T follicular helper cell (primary cell): ENCODE measurements around the gene ADCY4.
"Not testable (repeated sequence)": the region's sequence is repeated elsewhere in the genome, so short reads cannot be mapped to it uniquely, and the experiment has no call there.

Experiments used
- DNase-seq: peaks from one replicate; pipeline ENCODE4 v3.0.0-alpha.2; 2020; ENCODE audit warnings: low read depth

The ADCY4 gene

GRCh38 chr14:24338843-24339242 is 4.0 kb upstream of the ADCY4 start:
- DNase-seq, result no peak

- DNase-seq, result no peak
Measured at GRCh38 chr14:24337824-24338175, 2.9 kb upstream of the ADCY4 start.

GRCh38 chr14:24337144-24337823 is 2.4 kb upstream of the ADCY4 start:
- no peak for DNase-seq

GRCh38 chr14:24335461-24336171 is 745 bp upstream of the ADCY4 start:
- no peak for DNase-seq

GRCh38 chr14:24332268-24332993 is 2.4 kb downstream of the ADCY4 start:
- peak; percentile 83 for DNase-seq

- no peak for DNase-seq
Measured at GRCh38 chr14:24331731-24332267, 3.1 kb downstream of the ADCY4 start.

GRCh38 chr14:24330973-24331674 is 3.7 kb downstream of the ADCY4 start:
- no peak for DNase-seq

- DNase-seq, result no peak
Measured at GRCh38 chr14:24329736-24330135, 5.1 kb downstream of the ADCY4 start.

GRCh38 chr14:24329073-24329663 is 5.7 kb downstream of the ADCY4 start:
- no peak for DNase-seq

- DNase-seq, result not testable (repeated sequence)
Measured at GRCh38 chr14:24327914-24328313, 7.0 kb downstream of the ADCY4 start.

- no peak for DNase-seq
Measured at GRCh38 chr14:24327303-24327702, 7.6 kb downstream of the ADCY4 start.

- DNase-seq, result no peak
Measured at GRCh38 chr14:24325963-24326362, 8.9 kb downstream of the ADCY4 start.

- no peak for DNase-seq
Measured at GRCh38 chr14:24325041-24325530, 9.8 kb downstream of the ADCY4 start.

GRCh38 chr14:24324024-24324423 is 10.8 kb downstream of the ADCY4 start:
- DNase-seq, result no peak

GRCh38 chr14:24323341-24323740 is 11.5 kb downstream of the ADCY4 start:
- no peak for DNase-seq

- no peak for DNase-seq
Measured at GRCh38 chr14:24322672-24323071, 12.2 kb downstream of the ADCY4 start.

GRCh38 chr14:24321212-24321975 is 13.5 kb downstream of the ADCY4 start:
- no peak for DNase-seq

- no peak for DNase-seq
Measured at GRCh38 chr14:24317141-24317928, 17.5 kb downstream of the ADCY4 start.

GRCh38 chr14:24316597-24316950 is 18.3 kb downstream of the ADCY4 start:
- DNase-seq, result no peak
